ENCODE measurements around the gene MC2R.
"Not testable (repeated sequence)": the region's sequence is repeated elsewhere in the genome, so short reads cannot be mapped to it uniquely, and the experiment has no call there.

MC2R gene

GRCh38 chr18:13871701-13872100 is 43.6 kb downstream of the MC2R start:
- DNase-seq: no peak

GRCh38 chr18:13868501-13869271 is 46.6 kb downstream of the MC2R start:
- H2AK5ac ChIP-seq (ENCODE audit: low read length): no peak overlapping the region
- H3K9ac ChIP-seq (ENCODE audit: low read length): no peak overlapping the region
- no peaks in the 10 kb centered on the region for H3K79me2 ChIP-seq (ENCODE audit: control insufficient read depth, insufficient read depth, low read length)
- no peak overlapping the region for H4K5ac ChIP-seq (ENCODE audit: low read length)
- no peak overlapping the region for H2BK5ac ChIP-seq (ENCODE audit: low read length)
- H3K23ac ChIP-seq (ENCODE audit: low read length): no peak overlapping the region
- H2BK15ac ChIP-seq (replicated peaks; ENCODE audit: low read depth): no peak overlapping the region
- H3K56ac ChIP-seq (ENCODE audit: low read length): peak overlapping the region; percentile 5
- no peaks in the 10 kb centered on the region for H3K4me1 ChIP-seq (ENCODE audit: control insufficient read depth, low read depth, low read length)
- no peak overlapping the region for H3K4ac ChIP-seq (ENCODE audit: low read depth, low read length)
- H3K27ac ChIP-seq (ENCODE audit: low read depth, low read length): no peak overlapping the region
- no CpG with 5 or more reads among the region's 51 CpGs for WGBS (ENCODE audit: extremely low coverage, insufficient coverage, low lambda C conversion rate)
- no peak overlapping the region for H3K18ac ChIP-seq (ENCODE audit: low read length)
- no peaks in the 10 kb centered on the region for H3K79me1 ChIP-seq (ENCODE audit: low read length)
- peaks cover 4% of the 10 kb centered on the region for H3K27me3 ChIP-seq (ENCODE audit: insufficient read depth, low read length, poor library complexity)
- no peaks in the 10 kb centered on the region for H3K36me3 ChIP-seq (ENCODE audit: control insufficient read depth, insufficient read depth, low read length)
- peak; percentile 19 for DNase-seq
- H2BK120ac ChIP-seq (ENCODE audit: low read depth, low read length): no peak overlapping the region
- H4K8ac ChIP-seq (ENCODE audit: low read depth, low read length): no peak overlapping the region
- no peak overlapping the region for H3K4me3 ChIP-seq (ENCODE audit: low read length)
- H3K4me2 ChIP-seq (ENCODE audit: low read length): peak overlapping the region; percentile 43

More at GRCh38 chr18:13871701-13872100, 43.6 kb downstream of the MC2R start:
- Histone ChIP-seq H3K56ac (ENCODE audit: low read length) (no peak overlapping the region), H3K4me1 (ENCODE audit: control insufficient read depth, low read depth, low read length) (no peaks in the 10 kb centered on the region), H2BK5ac (ENCODE audit: low read length) (no peak overlapping the region), H2BK15ac (replicated peaks; ENCODE audit: low read depth) (no peak overlapping the region), H4K8ac (ENCODE audit: low read depth, low read length) (no peak overlapping the region), H3K23ac (ENCODE audit: low read length) (no peak overlapping the region), H3K27ac (ENCODE audit: low read depth, low read length) (no peak overlapping the region), H3K9ac (ENCODE audit: low read length) (no peak overlapping the region), H3K4me3 (ENCODE audit: low read length) (no peak overlapping the region), H3K4me2 (ENCODE audit: low read length) (no peak overlapping the region), H2AK5ac (ENCODE audit: low read length) (no peak overlapping the region), H3K18ac (ENCODE audit: low read length) (no peak overlapping the region), H3K4ac (ENCODE audit: low read depth, low read length) (no peak overlapping the region), H3K79me1 (ENCODE audit: low read length) (no peaks in the 10 kb centered on the region), H3K27me3 (ENCODE audit: insufficient read depth, low read length, poor library complexity) (peaks cover 4% of the 10 kb centered on the region), H4K5ac (ENCODE audit: low read length) (no peak overlapping the region), H3K79me2 (ENCODE audit: control insufficient read depth, insufficient read depth, low read length) (no peaks in the 10 kb centered on the region), H3K36me3 (ENCODE audit: control insufficient read depth, insufficient read depth, low read length) (no peaks in the 10 kb centered on the region), H2BK120ac (ENCODE audit: low read depth, low read length) (no peak overlapping the region)
- WGBS (ENCODE audit: extremely low coverage, insufficient coverage, low lambda C conversion rate): no CpG with 5 or more reads among the region's 13 CpGs

- WGBS (ENCODE audit: extremely low coverage, insufficient coverage, low lambda C conversion rate): no CpG with 5 or more reads among the region's 7 CpGs
Measured at GRCh38 chr18:13862898-13863297, 52.4 kb downstream of the MC2R start.

DNA sequence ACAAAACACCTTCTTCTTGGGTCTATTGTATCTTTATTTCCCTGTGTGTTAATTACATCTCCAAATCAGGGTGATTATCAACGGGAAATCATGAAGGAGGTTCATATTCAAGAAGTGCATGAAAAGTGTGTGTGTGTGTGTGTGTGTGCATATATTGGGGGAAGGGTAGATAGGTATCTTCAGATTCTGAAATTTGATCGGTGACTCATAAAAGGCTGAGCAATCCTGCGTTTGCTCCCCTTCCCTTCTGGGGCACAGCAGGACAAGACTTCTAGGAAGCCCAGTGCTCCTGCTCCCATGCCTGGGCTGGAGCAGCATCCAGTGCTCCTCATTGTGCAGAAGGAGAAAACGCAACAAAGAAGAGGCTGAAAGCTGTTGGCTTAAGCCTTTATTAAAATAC is 65.5 kb downstream of the MC2R start:
- no peaks in the 10 kb centered on the region for H3K4me1 ChIP-seq (ENCODE audit: control insufficient read depth, low read depth, low read length)
- no peak overlapping the region for H2BK5ac ChIP-seq (ENCODE audit: low read length)
- H3K27me3 ChIP-seq (ENCODE audit: insufficient read depth, low read length, poor library complexity): no peaks in the 10 kb centered on the region
- no peak overlapping the region for H3K4me2 ChIP-seq (ENCODE audit: low read length)
- H2BK15ac ChIP-seq (replicated peaks; ENCODE audit: low read depth): no peak overlapping the region
- no peak overlapping the region for H2BK120ac ChIP-seq (ENCODE audit: low read depth, low read length)
- no peak overlapping the region for H4K5ac ChIP-seq (ENCODE audit: low read length)
- H3K9ac ChIP-seq (ENCODE audit: low read length): no peak overlapping the region
- H3K27ac ChIP-seq (ENCODE audit: low read depth, low read length): no peak overlapping the region
- H4K8ac ChIP-seq (ENCODE audit: low read depth, low read length): no peak overlapping the region
- H3K56ac ChIP-seq (ENCODE audit: low read length): no peak overlapping the region
- H3K79me1 ChIP-seq (ENCODE audit: low read length): no peaks in the 10 kb centered on the region
- H3K23ac ChIP-seq (ENCODE audit: low read length): no peak overlapping the region
- H3K36me3 ChIP-seq (ENCODE audit: control insufficient read depth, insufficient read depth, low read length): no peaks in the 10 kb centered on the region
- H3K18ac ChIP-seq (ENCODE audit: low read length): no peak overlapping the region
- no peak for DNase-seq
- H3K4ac ChIP-seq (ENCODE audit: low read depth, low read length): no peak overlapping the region
- no CpG with 5 or more reads among the region's 4 CpGs for WGBS (ENCODE audit: extremely low coverage, insufficient coverage, low lambda C conversion rate)
- no peak overlapping the region for H3K4me3 ChIP-seq (ENCODE audit: low read length)
- H2AK5ac ChIP-seq (ENCODE audit: low read length): no peak overlapping the region
- no peaks in the 10 kb centered on the region for H3K79me2 ChIP-seq (ENCODE audit: control insufficient read depth, insufficient read depth, low read length)

More at GRCh38 chr18:13862898-13863297, 52.4 kb downstream of the MC2R start:
- not testable (repeated sequence) for H2BK15ac ChIP-seq (replicated peaks; ENCODE audit: low read depth); H3K4ac ChIP-seq (ENCODE audit: low read depth, low read length); H3K9ac ChIP-seq (ENCODE audit: low read length); H2AK5ac ChIP-seq (ENCODE audit: low read length); H3K4me3 ChIP-seq (ENCODE audit: low read length); H2BK5ac ChIP-seq (ENCODE audit: low read length); H3K23ac ChIP-seq (ENCODE audit: low read length); DNase-seq; H3K79me2 ChIP-seq (ENCODE audit: control insufficient read depth, insufficient read depth, low read length); H4K8ac ChIP-seq (ENCODE audit: low read depth, low read length); H3K4me1 ChIP-seq (ENCODE audit: control insufficient read depth, low read depth, low read length); H4K5ac ChIP-seq (ENCODE audit: low read length); H3K27ac ChIP-seq (ENCODE audit: low read depth, low read length); H3K79me1 ChIP-seq (ENCODE audit: low read length); H2BK120ac ChIP-seq (ENCODE audit: low read depth, low read length); H3K27me3 ChIP-seq (ENCODE audit: insufficient read depth, low read length, poor library complexity); H3K18ac ChIP-seq (ENCODE audit: low read length); H3K4me2 ChIP-seq (ENCODE audit: low read length); H3K56ac ChIP-seq (ENCODE audit: low read length); H3K36me3 ChIP-seq (ENCODE audit: control insufficient read depth, insufficient read depth, low read length)

- no peak overlapping the region for H2BK5ac ChIP-seq (ENCODE audit: low read length)
- no peaks in the 10 kb centered on the region for H3K79me1 ChIP-seq (ENCODE audit: low read length)
- H2AK5ac ChIP-seq (ENCODE audit: low read length): no peak overlapping the region
- no peaks in the 10 kb centered on the region for H3K79me2 ChIP-seq (ENCODE audit: control insufficient read depth, insufficient read depth, low read length)
- H3K4me1 ChIP-seq (ENCODE audit: control insufficient read depth, low read depth, low read length): no peaks in the 10 kb centered on the region
- no peak overlapping the region for H3K9ac ChIP-seq (ENCODE audit: low read length)
- H3K27me3 ChIP-seq (ENCODE audit: insufficient read depth, low read length, poor library complexity): no peaks in the 10 kb centered on the region
- no peak for DNase-seq
- no peaks in the 10 kb centered on the region for H3K36me3 ChIP-seq (ENCODE audit: control insufficient read depth, insufficient read depth, low read length)
- H4K8ac ChIP-seq (ENCODE audit: low read depth, low read length): no peak overlapping the region
- no peak overlapping the region for H3K18ac ChIP-seq (ENCODE audit: low read length)
- H2BK15ac ChIP-seq (replicated peaks; ENCODE audit: low read depth): no peak overlapping the region
- no peak overlapping the region for H3K4me2 ChIP-seq (ENCODE audit: low read length)
- no peak overlapping the region for H3K27ac ChIP-seq (ENCODE audit: low read depth, low read length)
- no peak overlapping the region for H3K4ac ChIP-seq (ENCODE audit: low read depth, low read length)
- H3K4me3 ChIP-seq (ENCODE audit: low read length): no peak overlapping the region
- WGBS (ENCODE audit: extremely low coverage, insufficient coverage, low lambda C conversion rate): no CpG with 5 or more reads among the region's 22 CpGs
- no peak overlapping the region for H2BK120ac ChIP-seq (ENCODE audit: low read depth, low read length)
- no peak overlapping the region for H3K23ac ChIP-seq (ENCODE audit: low read length)
- no peak overlapping the region for H4K5ac ChIP-seq (ENCODE audit: low read length)
- H3K56ac ChIP-seq (ENCODE audit: low read length): no peak overlapping the region
Measured at GRCh38 chr18:13836559-13836958, 78.8 kb downstream of the MC2R start.

GRCh38 chr18:13835202-13835601 is 80.1 kb downstream of the MC2R start:
- Histone ChIP-seq H3K4me1 (ENCODE audit: control insufficient read depth, low read depth, low read length) (no peaks in the 10 kb centered on the region), H3K79me1 (ENCODE audit: low read length) (no peaks in the 10 kb centered on the region), H3K56ac (ENCODE audit: low read length) (peak overlapping the region; percentile 25), H2AK5ac (ENCODE audit: low read length) (no peak overlapping the region), H3K4ac (ENCODE audit: low read depth, low read length) (no peak overlapping the region), H3K27me3 (ENCODE audit: insufficient read depth, low read length, poor library complexity) (no peaks in the 10 kb centered on the region), H4K8ac (ENCODE audit: low read depth, low read length) (no peak overlapping the region), H3K4me3 (ENCODE audit: low read length) (no peak overlapping the region), H3K4me2 (ENCODE audit: low read length) (no peak overlapping the region), H2BK15ac (replicated peaks; ENCODE audit: low read depth) (no peak overlapping the region), H3K27ac (ENCODE audit: low read depth, low read length) (no peak overlapping the region), H4K5ac (ENCODE audit: low read length) (no peak overlapping the region), H3K36me3 (ENCODE audit: control insufficient read depth, insufficient read depth, low read length) (no peaks in the 10 kb centered on the region), H2BK5ac (ENCODE audit: low read length) (no peak overlapping the region), H3K23ac (ENCODE audit: low read length) (no peak overlapping the region), H3K79me2 (ENCODE audit: control insufficient read depth, insufficient read depth, low read length) (no peaks in the 10 kb centered on the region), H2BK120ac (ENCODE audit: low read depth, low read length) (no peak overlapping the region), H3K18ac (ENCODE audit: low read length) (no peak overlapping the region), H3K9ac (ENCODE audit: low read length) (no peak overlapping the region)
- no CpG with 5 or more reads among the region's 6 CpGs for WGBS (ENCODE audit: extremely low coverage, insufficient coverage, low lambda C conversion rate)
- DNase-seq: no peak

Data from mesendoderm (in vitro differentiated cells).